SK-N-SH (cell line): ENCODE results near the gene PARD3. TPM values are rescaled to one million over a fixed set of nuclear protein-coding genes. Genes with fewer than 3 reads are reported as not detected.

Source experiments
- CTCF ChIA-PET: fragments of 300-600, 350-600 bp; formaldehyde crosslinking; extraction: SDS; loops from one replicate; lab custom pipeline; 2021; lab: Yijun Ruan, JAX
- POLR2A ChIA-PET: fragments of 350-600 bp; sonication (Branson Sonifier 250); formaldehyde crosslinking; extraction: SDS; loops from one replicate; lab custom pipeline; 2020; ENCODE audit warnings: antibody characterized with exemption, inconsistent platforms; lab: Yijun Ruan, JAX
- DNase-seq: peaks from one replicate; pipeline ENCODE4 v3.0.0; 2012
- H2AFZ ChIP-seq: fragments of 200-600 bp; sonication (generic); 2 replicates; pipeline ENCODE4 v1.8.1; 2016; ENCODE audit warnings: antibody characterized with exemption, mild to moderate bottlenecking, low read depth
- H3F3A ChIP-seq: fragments of 200-600 bp; sonication (generic); replicated peaks from 2 replicates; pipeline ENCODE3; 2016; ENCODE audit warnings: antibody characterized with exemption, mild to moderate bottlenecking; ENCODE audit not compliant: insufficient read depth
- H3K27ac ChIP-seq, 2 experiments: fragments of 200-500 bp in 1 of 2; fragments of 200-600 bp in 1 of 2; sonication (Bioruptor generic) in 1 of 2; sonication (generic), shearing (Covaris generic) in 1 of 2; 2 replicates each; pipeline versions ENCODE4 v1.5.1 to v1.6.1; 2014 to 2016; ENCODE audit warnings: low read depth in 2 of 2, inconsistent platforms in 1 of 2, low read length in 1 of 2, mild to moderate bottlenecking in 1 of 2, mixed read lengths in 1 of 2
- H3K27me3 ChIP-seq: fragments of 200-600 bp; sonication (generic), shearing (Covaris generic); 2 replicates; pipeline ENCODE4 v1.6.1; 2016; ENCODE audit warnings: mixed run types; ENCODE audit not compliant: insufficient read depth
- H3K36me3 ChIP-seq, 2 experiments: fragments of 200-500 bp in 1 of 2; fragments of 200-600 bp in 1 of 2; sonication (Bioruptor generic) in 1 of 2; sonication (generic) in 1 of 2; replicated peaks in 1 of 2; 2 replicates each; pipeline versions ENCODE3 to v1.5.1; 2014 to 2016; ENCODE audit warnings: low read length in 1 of 2, mild to moderate bottlenecking in 1 of 2; ENCODE audit not compliant: insufficient read depth in 2 of 2, control insufficient read depth in 1 of 2
- H3K4me1 ChIP-seq, 2 experiments: fragments of 200-500 bp in 1 of 2; fragments of 200-600 bp in 1 of 2; sonication (Bioruptor generic) in 1 of 2; sonication (generic), shearing (Covaris generic) in 1 of 2; 2 replicates each; pipeline versions ENCODE4 v1.5.1 to v1.6.1; 2014 to 2016; ENCODE audit warnings: low read depth in 1 of 2, low read length in 1 of 2, mixed run types in 1 of 2; ENCODE audit not compliant: insufficient read depth in 2 of 2, control insufficient read depth in 1 of 2
- H3K4me2 ChIP-seq: fragments of 200-600 bp; sonication (generic), shearing (Covaris generic); 2 replicates; pipeline ENCODE4 v1.6.1; 2017; ENCODE audit warnings: mixed run types
- H3K4me3 ChIP-seq, 2 experiments: fragments of 200-500 bp in 1 of 2; fragments of 200-600 bp in 1 of 2; sonication (Bioruptor generic) in 1 of 2; sonication (generic), shearing (Covaris generic) in 1 of 2; 2 replicates each; pipeline versions ENCODE4 v1.5.1 to v1.8.1; 2014 to 2016; ENCODE audit warnings: low read depth in 2 of 2, inconsistent platforms in 1 of 2, low read length in 1 of 2, mild to moderate bottlenecking in 1 of 2, mixed read lengths in 1 of 2, moderate library complexity in 1 of 2
- H3K79me2 ChIP-seq: fragments of 200-600 bp; sonication (generic); 2 replicates; pipeline ENCODE4 v1.8.1; 2017; ENCODE audit warnings: mild to moderate bottlenecking; ENCODE audit not compliant: insufficient read depth
- H3K9ac ChIP-seq: fragments of 200-600 bp; sonication (generic); 2 replicates; pipeline ENCODE4 v1.6.1; 2017; ENCODE audit warnings: mixed run types
- H3K9me2 ChIP-seq: fragments of 200-600 bp; sonication (generic); 2 replicates; pipeline ENCODE4 v1.6.1; 2017; ENCODE audit warnings: mixed run types
- H3K9me3 ChIP-seq: fragments of 200-600 bp; sonication (generic); 2 replicates; pipeline ENCODE4 v1.6.1; 2017; ENCODE audit warnings: mixed run types, mild to moderate bottlenecking, moderate library complexity
- H4K20me1 ChIP-seq: fragments of 200-600 bp; sonication (generic); 2 replicates; pipeline ENCODE4 v1.6.1; 2017; ENCODE audit warnings: mild to moderate bottlenecking, mixed run types; ENCODE audit not compliant: insufficient read depth
- CHD2 ChIP-seq: fragments of 150-350 bp; IDR thresholded peaks from 2 replicates; pipeline ENCODE4 v1.6.1; 2018; ENCODE audit warnings: low read length; ENCODE audit not compliant: partially characterized antibody
- FOXM1 ChIP-seq: IDR thresholded peaks from 2 replicates; pipeline ENCODE4 v1.4.0; 2012; ENCODE audit warnings: low read depth, mild to moderate bottlenecking
- GABPA ChIP-seq: IDR thresholded peaks from 2 replicates; pipeline ENCODE4 v1.4.0; 2012; ENCODE audit warnings: low read depth, mild to moderate bottlenecking
- GATA2 ChIP-seq: sonication (generic); formaldehyde crosslinking; IDR thresholded peaks from 2 replicates; pipeline ENCODE4 v1.5.0; 2020; ENCODE audit warnings: mild to moderate bottlenecking, missing genetic modification reagents
- JUND ChIP-seq: IDR thresholded peaks from 2 replicates; pipeline ENCODE4 v1.4.0; 2012
- NFIC ChIP-seq: IDR thresholded peaks from 2 replicates; pipeline ENCODE4 v1.4.0; 2012; ENCODE audit warnings: borderline replicate concordance
- RAD21 ChIP-seq: IDR thresholded peaks from 2 replicates; pipeline ENCODE4 v1.6.1; 2012; ENCODE audit warnings: mild to moderate bottlenecking, low read length
- RCOR1 ChIP-seq: fragments of 150-350 bp; IDR thresholded peaks from 2 replicates; pipeline ENCODE4 v1.6.1; 2017; ENCODE audit warnings: antibody characterized with exemption, low read length
- RFX5 ChIP-seq: IDR thresholded peaks from 2 replicates; pipeline ENCODE4 v1.6.1; 2012; ENCODE audit warnings: mild to moderate bottlenecking, improper control_type of control experiment, low read length
- RXRA ChIP-seq: IDR thresholded peaks from 2 replicates; pipeline ENCODE4 v1.4.0; 2012; ENCODE audit warnings: low read depth, mild to moderate bottlenecking, borderline replicate concordance
- SMC3 ChIP-seq: IDR thresholded peaks from 2 replicates; pipeline ENCODE4 v1.6.1; 2012; ENCODE audit warnings: low read depth, low read length, improper control_type of control experiment
- WGBS: methylation state at CpG from one replicate; pipeline ENCODE4 v1.1.6; 2017; ENCODE audit warnings: low lambda C conversion rate; 5-methylcytosine and 5-hydroxymethylcytosine counted together
- polyA plus RNA-seq, 3 experiments: library from polyadenylated mRNA; depleted of rRNA; stranded (reverse); fragments of >200 nt; gene quantifications; 2 replicates each; pipeline ENCODE4 v1.2.3, GENCODE V29; 2012
- TF ChIP-seq, protein P1 (sequence below): IDR thresholded peaks from 2 replicates; pipeline ENCODE4 v1.4.0; 2012; ENCODE audit warnings: low read depth
- TF ChIP-seq, protein P2 (sequence below): IDR thresholded peaks from 2 replicates; pipeline ENCODE4 v1.4.0; 2012; ENCODE audit warnings: low read depth, borderline replicate concordance
- TF ChIP-seq, protein P3 (sequence below): fragments of 150-350 bp; IDR thresholded peaks from 2 replicates; pipeline ENCODE4 v1.6.1; 2016; ENCODE audit warnings: mild to moderate bottlenecking, low read depth, low read length
- TF ChIP-seq, protein P4 (sequence below): IDR thresholded peaks from 2 replicates; pipeline ENCODE4 v1.4.0; 2012; ENCODE audit warnings: low read depth, borderline replicate concordance

The PARD3 gene
- polyA plus RNA-seq, 1 of the 3 experiments (the other 2 are of a cell fraction) = 29.4 TPM

GRCh38 chr10:34498821-34499220 is 316.3 kb downstream of the PARD3 start:
- 96% methylated on average over 1 of the region's 1 CpG for WGBS
- Histone ChIP-seq H3F3A (no peaks in the 10 kb centered on the region), H3K36me3 (peaks cover 0 to 5% of the 10 kb centered on the region in 2 experiments), H3K4me3 (no peak overlapping the region), H3K9me3 (no peaks in the 10 kb centered on the region), H3K4me2 (no peak overlapping the region), H3K79me2 (peaks cover 5% of the 10 kb centered on the region; the same call in 1 of the 2 replicates)
- no peak for DNase-seq
- POLR2A ChIA-PET = no interaction called here
- TF ChIP-seq FOXM1 (no peak), RCOR1 (no peak), GATA2 (CRISPR knock-in tag) (no peak)
- TF ChIP-seq, protein P1, sequence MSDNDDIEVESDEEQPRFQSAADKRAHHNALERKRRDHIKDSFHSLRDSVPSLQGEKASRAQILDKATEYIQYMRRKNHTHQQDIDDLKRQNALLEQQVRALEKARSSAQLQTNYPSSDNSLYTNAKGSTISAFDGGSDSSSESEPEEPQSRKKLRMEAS = no peak
- TF ChIP-seq, all 33 proteins: peak for 0
- CTCF ChIA-PET = interaction anchor here (0.9 to 1.0 kb wide), 2 partner anchors 10 to 140 kb away, joined by 3 read pairs; no protein-coding TSS in a partner anchor
- H3K4me1 ChIP-seq = peaks cover 0 to 3% of the 10 kb centered on the region in 2 experiments; a peak in 2 of 4 replicates
- no peaks in the 10 kb centered on the region for H3K9me2 ChIP-seq
- H3K27ac ChIP-seq = no peak overlapping the region
- H3K9ac ChIP-seq = no peak overlapping the region
- H2AFZ ChIP-seq = no peak overlapping the region
- no peaks in the 10 kb centered on the region for H3K27me3 ChIP-seq
- no peaks in the 10 kb centered on the region for H4K20me1 ChIP-seq

DNA sequence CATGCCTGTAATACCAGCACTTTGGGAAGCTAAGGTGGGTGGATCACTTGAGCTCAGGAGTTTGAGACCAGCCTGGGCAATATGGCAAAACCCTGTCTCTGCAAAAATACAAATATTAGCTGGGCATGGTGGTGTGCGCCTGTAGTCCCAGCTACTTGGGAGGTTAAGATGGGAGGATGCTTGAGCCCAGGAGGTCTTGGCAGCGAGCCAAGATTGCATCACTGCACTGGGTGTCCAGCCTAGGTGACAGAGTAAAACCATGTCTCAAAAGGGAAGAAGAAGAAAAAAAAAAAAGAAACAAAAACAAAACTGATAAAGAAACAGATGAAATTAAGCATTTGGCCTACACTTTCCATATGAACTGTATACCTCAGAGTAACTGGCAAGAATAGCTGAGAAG is 319.2 kb downstream of the PARD3 start:
- TF ChIP-seq NFIC = peak; percentile 58
- TF ChIP-seq, protein P2, sequence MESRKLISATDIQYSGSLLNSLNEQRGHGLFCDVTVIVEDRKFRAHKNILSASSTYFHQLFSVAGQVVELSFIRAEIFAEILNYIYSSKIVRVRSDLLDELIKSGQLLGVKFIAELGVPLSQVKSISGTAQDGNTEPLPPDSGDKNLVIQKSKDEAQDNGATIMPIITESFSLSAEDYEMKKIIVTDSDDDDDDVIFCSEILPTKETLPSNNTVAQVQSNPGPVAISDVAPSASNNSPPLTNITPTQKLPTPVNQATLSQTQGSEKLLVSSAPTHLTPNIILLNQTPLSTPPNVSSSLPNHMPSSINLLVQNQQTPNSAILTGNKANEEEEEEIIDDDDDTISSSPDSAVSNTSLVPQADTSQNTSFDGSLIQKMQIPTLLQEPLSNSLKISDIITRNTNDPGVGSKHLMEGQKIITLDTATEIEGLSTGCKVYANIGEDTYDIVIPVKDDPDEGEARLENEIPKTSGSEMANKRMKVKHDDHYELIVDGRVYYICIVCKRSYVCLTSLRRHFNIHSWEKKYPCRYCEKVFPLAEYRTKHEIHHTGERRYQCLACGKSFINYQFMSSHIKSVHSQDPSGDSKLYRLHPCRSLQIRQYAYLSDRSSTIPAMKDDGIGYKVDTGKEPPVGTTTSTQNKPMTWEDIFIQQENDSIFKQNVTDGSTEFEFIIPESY = no peak
- Histone ChIP-seq H3K79me2 (peaks cover under 1% of the 10 kb centered on the region), H2AFZ (no peak overlapping the region), H3K36me3 (peaks cover 0 to 5% of the 10 kb centered on the region in 2 experiments), H3K9ac (no peak overlapping the region), H3K4me2 (no peak overlapping the region), H3K9me3 (no peaks in the 10 kb centered on the region), H3K4me1 (peaks cover 0 to 11% of the 10 kb centered on the region in 2 experiments; a peak in 2 of 4 replicates), H3K9me2 (no peaks in the 10 kb centered on the region), H3K27me3 (no peaks in the 10 kb centered on the region), H3K4me3 (no peak overlapping the region), H4K20me1 (no peaks in the 10 kb centered on the region), H3F3A (no peaks in the 10 kb centered on the region), H3K27ac (no peak overlapping the region)
- POLR2A ChIA-PET = interaction anchor here (0.7 kb wide), 1 partner anchor 48 kb away, joined by 3 read pairs; no protein-coding TSS in a partner anchor
- WGBS = 86% methylated on average over 2 of the region's 2 CpGs
- CTCF ChIA-PET = no interaction called here
- DNase-seq = no peak

- no peak overlapping the region for H3K4me2 ChIP-seq
- POLR2A ChIA-PET = no interaction called here
Observed at GRCh38 chr10:34494012-34494411, 321.1 kb downstream of the PARD3 start.

More at GRCh38 chr10:34494012-34494411, 321.1 kb downstream of the PARD3 start:
- H3K27me3 ChIP-seq = no peaks in the 10 kb centered on the region
- no peaks in the 10 kb centered on the region for H4K20me1 ChIP-seq
- H3K9me2 ChIP-seq = no peaks in the 10 kb centered on the region
- CTCF ChIA-PET = interaction anchor here (1.2 kb wide), 1 partner anchor 28 kb away, joined by 3 read pairs; no protein-coding TSS in a partner anchor
- H3F3A ChIP-seq = no peaks in the 10 kb centered on the region
- H3K9ac ChIP-seq = no peak overlapping the region
- H3K27ac ChIP-seq = no peak overlapping the region
- WGBS = 82% methylated on average over 5 of the region's 5 CpGs
- H3K36me3 ChIP-seq = no peaks in the 10 kb centered on the region
- DNase-seq = no peak
- H3K9me3 ChIP-seq = no peaks in the 10 kb centered on the region
- peaks cover 3% of the 10 kb centered on the region; the same call in 1 of the 2 replicates for H3K79me2 ChIP-seq
- TF ChIP-seq RAD21 = no peak
- TF ChIP-seq RFX5 = no peak
- TF ChIP-seq GATA2 (CRISPR knock-in tag) = no peak
- TF ChIP-seq, protein P3, sequence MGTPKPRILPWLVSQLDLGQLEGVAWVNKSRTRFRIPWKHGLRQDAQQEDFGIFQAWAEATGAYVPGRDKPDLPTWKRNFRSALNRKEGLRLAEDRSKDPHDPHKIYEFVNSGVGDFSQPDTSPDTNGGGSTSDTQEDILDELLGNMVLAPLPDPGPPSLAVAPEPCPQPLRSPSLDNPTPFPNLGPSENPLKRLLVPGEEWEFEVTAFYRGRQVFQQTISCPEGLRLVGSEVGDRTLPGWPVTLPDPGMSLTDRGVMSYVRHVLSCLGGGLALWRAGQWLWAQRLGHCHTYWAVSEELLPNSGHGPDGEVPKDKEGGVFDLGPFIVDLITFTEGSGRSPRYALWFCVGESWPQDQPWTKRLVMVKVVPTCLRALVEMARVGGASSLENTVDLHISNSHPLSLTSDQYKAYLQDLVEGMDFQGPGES = no peak
- TF ChIP-seq NFIC = no peak
- no peak for TF ChIP-seq FOXM1
- TF ChIP-seq CHD2 = no peak
- TF ChIP-seq, protein P4, sequence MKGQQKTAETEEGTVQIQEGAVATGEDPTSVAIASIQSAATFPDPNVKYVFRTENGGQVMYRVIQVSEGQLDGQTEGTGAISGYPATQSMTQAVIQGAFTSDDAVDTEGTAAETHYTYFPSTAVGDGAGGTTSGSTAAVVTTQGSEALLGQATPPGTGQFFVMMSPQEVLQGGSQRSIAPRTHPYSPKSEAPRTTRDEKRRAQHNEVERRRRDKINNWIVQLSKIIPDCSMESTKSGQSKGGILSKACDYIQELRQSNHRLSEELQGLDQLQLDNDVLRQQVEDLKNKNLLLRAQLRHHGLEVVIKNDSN = no peak
- TF ChIP-seq RXRA = no peak
- no peak for TF ChIP-seq JUND
- no peak for TF ChIP-seq GABPA
- TF ChIP-seq SMC3 = no peak
- no peak overlapping the region for H2AFZ ChIP-seq
- peaks cover 5 to 8% of the 10 kb centered on the region in 2 experiments; a peak in 3 of 4 replicates for H3K4me1 ChIP-seq
- H3K4me3 ChIP-seq = no peak overlapping the region
